SK-N-SH (cell line): ENCODE data around the gene NPC1L1. TPM values are rescaled to one million over a fixed set of nuclear protein-coding genes. Genes with fewer than 3 reads are reported as not detected.

Experiments
- CTCF ChIA-PET: fragments of 300-600, 350-600 bp; formaldehyde crosslinking; extraction: SDS; loops from one replicate; lab custom pipeline; 2021; lab: Yijun Ruan, JAX
- POLR2A ChIA-PET: fragments of 350-600 bp; sonication (Branson Sonifier 250); formaldehyde crosslinking; extraction: SDS; loops from one replicate; lab custom pipeline; 2020; ENCODE audit warnings: antibody characterized with exemption, inconsistent platforms; lab: Yijun Ruan, JAX
- DNase-seq: peaks from one replicate; pipeline ENCODE4 v3.0.0; 2012
- H2AFZ ChIP-seq: fragments of 200-600 bp; sonication (generic); 2 replicates; pipeline ENCODE4 v1.8.1; 2016; ENCODE audit warnings: antibody characterized with exemption, mild to moderate bottlenecking, low read depth
- H3F3A ChIP-seq: fragments of 200-600 bp; sonication (generic); replicated peaks from 2 replicates; pipeline ENCODE3; 2016; ENCODE audit warnings: antibody characterized with exemption, mild to moderate bottlenecking; ENCODE audit not compliant: insufficient read depth
- H3K27ac ChIP-seq, 2 experiments: fragments of 200-500 bp in 1 of 2; fragments of 200-600 bp in 1 of 2; sonication (Bioruptor generic) in 1 of 2; sonication (generic), shearing (Covaris generic) in 1 of 2; 2 replicates each; pipeline versions ENCODE4 v1.5.1 to v1.6.1; 2014 to 2016; ENCODE audit warnings: low read depth in 2 of 2, inconsistent platforms in 1 of 2, low read length in 1 of 2, mild to moderate bottlenecking in 1 of 2, mixed read lengths in 1 of 2
- H3K27me3 ChIP-seq: fragments of 200-600 bp; sonication (generic), shearing (Covaris generic); 2 replicates; pipeline ENCODE4 v1.6.1; 2016; ENCODE audit warnings: mixed run types; ENCODE audit not compliant: insufficient read depth
- H3K36me3 ChIP-seq, 2 experiments: fragments of 200-500 bp in 1 of 2; fragments of 200-600 bp in 1 of 2; sonication (Bioruptor generic) in 1 of 2; sonication (generic) in 1 of 2; replicated peaks in 1 of 2; 2 replicates each; pipeline versions ENCODE3 to v1.5.1; 2014 to 2016; ENCODE audit warnings: low read length in 1 of 2, mild to moderate bottlenecking in 1 of 2; ENCODE audit not compliant: insufficient read depth in 2 of 2, control insufficient read depth in 1 of 2
- H3K4me1 ChIP-seq, 2 experiments: fragments of 200-500 bp in 1 of 2; fragments of 200-600 bp in 1 of 2; sonication (Bioruptor generic) in 1 of 2; sonication (generic), shearing (Covaris generic) in 1 of 2; 2 replicates each; pipeline versions ENCODE4 v1.5.1 to v1.6.1; 2014 to 2016; ENCODE audit warnings: low read depth in 1 of 2, low read length in 1 of 2, mixed run types in 1 of 2; ENCODE audit not compliant: insufficient read depth in 2 of 2, control insufficient read depth in 1 of 2
- H3K4me2 ChIP-seq: fragments of 200-600 bp; sonication (generic), shearing (Covaris generic); 2 replicates; pipeline ENCODE4 v1.6.1; 2017; ENCODE audit warnings: mixed run types
- H3K4me3 ChIP-seq, 2 experiments: fragments of 200-500 bp in 1 of 2; fragments of 200-600 bp in 1 of 2; sonication (Bioruptor generic) in 1 of 2; sonication (generic), shearing (Covaris generic) in 1 of 2; 2 replicates each; pipeline versions ENCODE4 v1.5.1 to v1.8.1; 2014 to 2016; ENCODE audit warnings: low read depth in 2 of 2, inconsistent platforms in 1 of 2, low read length in 1 of 2, mild to moderate bottlenecking in 1 of 2, mixed read lengths in 1 of 2, moderate library complexity in 1 of 2
- H3K79me2 ChIP-seq: fragments of 200-600 bp; sonication (generic); 2 replicates; pipeline ENCODE4 v1.8.1; 2017; ENCODE audit warnings: mild to moderate bottlenecking; ENCODE audit not compliant: insufficient read depth
- H3K9ac ChIP-seq: fragments of 200-600 bp; sonication (generic); 2 replicates; pipeline ENCODE4 v1.6.1; 2017; ENCODE audit warnings: mixed run types
- H3K9me2 ChIP-seq: fragments of 200-600 bp; sonication (generic); 2 replicates; pipeline ENCODE4 v1.6.1; 2017; ENCODE audit warnings: mixed run types
- H3K9me3 ChIP-seq: fragments of 200-600 bp; sonication (generic); 2 replicates; pipeline ENCODE4 v1.6.1; 2017; ENCODE audit warnings: mixed run types, mild to moderate bottlenecking, moderate library complexity
- H4K20me1 ChIP-seq: fragments of 200-600 bp; sonication (generic); 2 replicates; pipeline ENCODE4 v1.6.1; 2017; ENCODE audit warnings: mild to moderate bottlenecking, mixed run types; ENCODE audit not compliant: insufficient read depth
- ELF1 ChIP-seq: IDR thresholded peaks from 2 replicates; pipeline ENCODE4 v1.4.0; 2012
- EP300 ChIP-seq, 2 experiments: IDR thresholded peaks; 2 replicates each; pipeline versions ENCODE4 v1.4.0 to v1.6.1; 2012; ENCODE audit warnings: borderline replicate concordance in 1 of 2, low read depth in 1 of 2, low read length in 1 of 2
- EZH2phosphoT487 ChIP-seq: fragments of 200-600 bp; sonication (generic); IDR thresholded peaks from 2 replicates; pipeline ENCODE4 v1.6.1; 2017; ENCODE audit warnings: low read depth, mixed run types, mild to moderate bottlenecking, antibody characterized with exemption, moderate library complexity, borderline replicate concordance
- FOXJ3 ChIP-seq: sonication (generic); formaldehyde crosslinking; IDR thresholded peaks from 2 replicates; pipeline ENCODE4 v1.5.1; 2020; ENCODE audit warnings: mild to moderate bottlenecking, missing genetic modification reagents
- GATA2 ChIP-seq: sonication (generic); formaldehyde crosslinking; IDR thresholded peaks from 2 replicates; pipeline ENCODE4 v1.5.0; 2020; ENCODE audit warnings: mild to moderate bottlenecking, missing genetic modification reagents
- JUND ChIP-seq: IDR thresholded peaks from 2 replicates; pipeline ENCODE4 v1.4.0; 2012
- MEF2A ChIP-seq: IDR thresholded peaks from 2 replicates; pipeline ENCODE4 v1.4.0; 2012; ENCODE audit warnings: low read depth, borderline replicate concordance
- NFIC ChIP-seq: IDR thresholded peaks from 2 replicates; pipeline ENCODE4 v1.4.0; 2012; ENCODE audit warnings: borderline replicate concordance
- PBX3 ChIP-seq: IDR thresholded peaks from 2 replicates; pipeline ENCODE4; 2012
- RFX5 ChIP-seq: IDR thresholded peaks from 2 replicates; pipeline ENCODE4 v1.6.1; 2012; ENCODE audit warnings: mild to moderate bottlenecking, improper control_type of control experiment, low read length
- RXRA ChIP-seq: IDR thresholded peaks from 2 replicates; pipeline ENCODE4 v1.4.0; 2012; ENCODE audit warnings: low read depth, mild to moderate bottlenecking, borderline replicate concordance
- SIN3A ChIP-seq: IDR thresholded peaks from 2 replicates; pipeline ENCODE4 v1.6.1; 2012; ENCODE audit warnings: low read depth, mild to moderate bottlenecking, low read length, moderate library complexity, borderline replicate concordance
- SMC3 ChIP-seq: IDR thresholded peaks from 2 replicates; pipeline ENCODE4 v1.6.1; 2012; ENCODE audit warnings: low read depth, low read length, improper control_type of control experiment
- WGBS: methylation state at CpG from one replicate; pipeline ENCODE4 v1.1.6; 2017; ENCODE audit warnings: low lambda C conversion rate; 5-methylcytosine and 5-hydroxymethylcytosine counted together
- polyA plus RNA-seq, 3 experiments: library from polyadenylated mRNA; depleted of rRNA; stranded (reverse); fragments of >200 nt; gene quantifications; 2 replicates each; pipeline ENCODE4 v1.2.3, GENCODE V29; 2012

NPC1L1 gene
- polyA plus RNA-seq, 1 of the 3 experiments (the other 2 are of a cell fraction), result not detected

GRCh38 chr7:44505595-44505994, 35.5 kb downstream of the NPC1L1 start:
- no peaks in the 10 kb centered on the region; the same call in 1 of the 2 replicates for H3K27me3 ChIP-seq
- no peak overlapping the region for H3K4me2 ChIP-seq
- H3K4me1 ChIP-seq, result no peaks in the 10 kb centered on the region
- H2AFZ ChIP-seq, result no peak overlapping the region
- H3F3A ChIP-seq, result no peaks in the 10 kb centered on the region
- ChIA-PET CTCF (interaction anchor here (1.3 kb wide), 1 partner anchor 8 kb away, joined by 3 read pairs; no protein-coding TSS in a partner anchor), POLR2A (interaction anchor here (0.5 kb wide), 1 partner anchor 13 kb away, joined by 3 read pairs; no protein-coding TSS in a partner anchor)
- no peaks in the 10 kb centered on the region for H3K9me2 ChIP-seq
- H3K4me3 ChIP-seq, result no peak overlapping the region
- H3K9me3 ChIP-seq, result no peaks in the 10 kb centered on the region; the same call in 1 of the 2 replicates
- H3K9ac ChIP-seq, result no peak overlapping the region
- H3K36me3 ChIP-seq, result no peaks in the 10 kb centered on the region
- no peak overlapping the region for H3K27ac ChIP-seq
- WGBS, result 49% methylated on average over 3 of the region's 3 CpGs
- DNase-seq, result no peak
- H3K79me2 ChIP-seq, result no peaks in the 10 kb centered on the region
- no peaks in the 10 kb centered on the region for H4K20me1 ChIP-seq
- TF ChIP-seq NFIC (no peak), JUND (no peak), PBX3 (no peak), EZH2phosphoT487 (no peak)

GRCh38 chr7:44498230-44498954, 42.7 kb downstream of the NPC1L1 start:
- Histone ChIP-seq H3K4me3 (no peak overlapping the region), H3K4me2 (no peak overlapping the region), H3K79me2 (no peaks in the 10 kb centered on the region), H3K36me3 (no peaks in the 10 kb centered on the region), H2AFZ (no peak overlapping the region), H3F3A (no peaks in the 10 kb centered on the region), H3K9me2 (no peaks in the 10 kb centered on the region), H3K27me3 (no peaks in the 10 kb centered on the region; the same call in 1 of the 2 replicates), H3K9ac (no peak overlapping the region), H3K4me1 (no peaks in the 10 kb centered on the region), H3K27ac (no peak overlapping the region), H3K9me3 (no peaks in the 10 kb centered on the region), H4K20me1 (no peaks in the 10 kb centered on the region)
- DNase-seq, result no peak
- WGBS, result 25% methylated on average over 4 of the region's 4 CpGs
- POLR2A ChIA-PET, result no interaction called here
- CTCF ChIA-PET, result interaction anchor here (0.8 to 3.0 kb wide), 2 partner anchors 18 to 36 kb away, joined by 3 to 10 read pairs; no protein-coding TSS in a partner anchor
- TF ChIP-seq GATA2 (no peak), MEF2A (no peak), RFX5 (no peak), EZH2phosphoT487 (no peak), SIN3A (no peak), FOXJ3 (no peak), RXRA (no peak), EP300 (IDR thresholded peaks at IDR 0.05; ENCODE audit: borderline replicate concordance in 1 of 2, low read depth in 1 of 2, low read length in 1 of 2) (no peak), ELF1 (no peak), SMC3 (no peak)
